ENCODE results near the gene RAC3. TPM values are rescaled to one million over a fixed set of nuclear protein-coding genes. Genes with fewer than 3 reads are reported as not detected.

The RAC3 gene
- total RNA-seq, 4 donors from 2014 or later: 11.8 to 23.8 (median 14.4) TPM

DNA sequence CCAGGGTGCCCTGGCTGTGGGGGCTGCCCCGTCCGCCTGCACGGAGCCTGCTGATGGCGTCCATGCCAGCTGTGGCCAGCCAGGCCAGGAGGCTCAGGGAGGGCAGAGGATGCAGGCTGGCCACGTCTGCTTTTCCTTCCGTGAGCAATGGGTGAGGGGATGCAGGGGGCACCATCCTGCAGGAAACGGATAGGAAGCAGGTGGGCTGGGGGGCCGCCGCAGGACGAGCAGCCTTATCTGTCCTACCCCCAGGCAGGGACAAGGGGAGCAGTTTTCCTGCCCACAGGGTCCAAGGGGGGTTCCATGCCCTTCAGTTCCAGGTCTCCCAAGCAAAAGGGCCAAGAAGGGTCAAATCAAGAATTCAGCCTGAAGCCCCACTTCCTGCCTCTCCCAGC lies 27.4 kb downstream of the RAC3 start:
- peaks cover 59 to 72% of the 10 kb centered on the region in 2 donors for H3K36me3 ChIP-seq

DNA sequence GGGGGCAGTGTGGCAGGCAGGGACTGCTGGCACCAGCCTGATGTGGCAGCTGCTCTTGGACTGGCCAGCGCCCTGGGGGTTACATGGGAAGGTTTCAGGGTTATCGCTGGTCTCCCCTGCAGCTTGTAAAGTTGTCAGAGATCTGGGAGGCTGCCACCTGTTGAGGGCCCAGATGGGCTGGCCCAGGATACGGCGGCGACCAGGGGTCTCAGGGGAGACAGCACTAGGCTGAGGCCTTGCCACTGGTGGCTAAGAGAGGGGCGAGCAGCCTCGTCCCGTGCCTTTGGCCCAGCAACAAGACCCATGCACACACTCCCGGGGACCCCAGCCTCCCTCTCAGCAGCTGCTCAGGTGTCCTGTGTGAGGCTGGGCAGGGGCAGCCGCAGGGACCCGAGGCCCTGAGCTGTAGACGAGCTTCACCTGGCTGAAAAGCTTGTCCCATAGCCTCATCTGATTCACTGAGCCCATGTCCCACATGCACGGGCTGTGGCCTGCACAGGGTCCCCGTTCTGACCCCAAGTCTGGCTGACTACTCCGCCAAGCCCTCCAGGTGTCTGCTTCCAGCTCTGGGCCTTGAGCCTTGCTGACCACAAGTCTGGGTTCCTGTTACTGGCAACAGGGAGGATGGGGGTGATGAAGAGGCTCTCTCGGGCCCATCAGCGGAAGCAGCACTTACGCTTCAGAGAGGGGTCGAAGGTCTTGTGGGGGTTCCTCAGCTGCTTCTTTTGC lies 28.0 kb downstream of the RAC3 start:
- Histone ChIP-seq H3K27ac (no peak overlapping the region), H3K27me3 (no peaks in the 10 kb centered on the region), H3K4me3 (replicated peaks in 1 of 3) (no peak overlapping the region), H3K9me3 (no peaks in the 10 kb centered on the region), H3K36me3 (peaks cover 55 to 71% of the 10 kb centered on the region in 2 donors), H3K4me1 (peaks cover 5 to 11% of the 10 kb centered on the region in 2 donors)
- no peak for DNase-seq
- no peak for TF ChIP-seq POLR2A (IDR thresholded peaks at IDR 0.05)
- TF ChIP-seq CTCF (IDR thresholded peaks at IDR 0.05): no peak
- WGBS, 2 donors: 87 to 100% methylated on average over 4 to 16 of the region's 19 CpGs
- intact Hi-C loops (cut with DNase I): no loop called here

More for the DNA sequence above, 27.4 kb downstream of the RAC3 start:
- Histone ChIP-seq H3K4me1 (peaks cover 0 to 5% of the 10 kb centered on the region in 2 donors), H3K4me3 (replicated peaks in 1 of 3) (no peak overlapping the region), H3K27me3 (no peaks in the 10 kb centered on the region), H3K9me3 (no peaks in the 10 kb centered on the region), H3K27ac (no peak overlapping the region)
- intact Hi-C loops (cut with DNase I): no loop called here
- WGBS, 2 donors: 81 to 94% methylated on average over 10 of the region's 10 CpGs
- TF ChIP-seq CTCF (IDR thresholded peaks at IDR 0.05): no peak
- DNase-seq: no peak

DNA sequence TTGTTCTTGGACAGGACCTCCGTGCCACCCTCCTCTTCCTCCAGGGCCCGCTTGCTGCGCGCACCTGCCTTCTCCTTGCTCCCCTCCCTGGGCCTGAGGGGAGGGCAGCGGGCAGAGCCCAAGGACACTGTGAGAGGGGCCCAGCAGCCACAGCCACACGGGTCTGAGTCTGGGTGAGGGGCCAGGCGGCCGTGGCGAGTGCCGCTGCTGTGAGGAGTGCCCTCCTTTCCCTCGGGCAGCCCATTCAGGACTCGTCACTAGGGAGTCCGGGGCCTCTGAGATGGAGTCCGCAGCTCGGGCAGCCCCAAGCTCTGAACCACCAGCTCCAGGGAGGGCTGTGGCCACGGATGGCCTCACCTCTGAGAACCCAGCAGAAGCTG lies 28.5 kb downstream of the RAC3 start:
- TF ChIP-seq CTCF (IDR thresholded peaks at IDR 0.05) (no peak), POLR2A (IDR thresholded peaks at IDR 0.05) (no peak)
- H3K27me3 ChIP-seq: no peaks in the 10 kb centered on the region
- no peak for DNase-seq
- H3K9me3 ChIP-seq: no peaks in the 10 kb centered on the region
- intact Hi-C loops (cut with DNase I): no loop called here
- no peak overlapping the region for H3K4me3 ChIP-seq (replicated peaks in 1 of 3)
- WGBS, 2 donors: 81 to 90% methylated on average over 6 to 14 of the region's 16 CpGs
- peaks cover 49 to 66% of the 10 kb centered on the region in 2 donors for H3K36me3 ChIP-seq
- peaks cover 10 to 17% of the 10 kb centered on the region in 2 donors for H3K4me1 ChIP-seq
- no peak overlapping the region for H3K27ac ChIP-seq

DNA sequence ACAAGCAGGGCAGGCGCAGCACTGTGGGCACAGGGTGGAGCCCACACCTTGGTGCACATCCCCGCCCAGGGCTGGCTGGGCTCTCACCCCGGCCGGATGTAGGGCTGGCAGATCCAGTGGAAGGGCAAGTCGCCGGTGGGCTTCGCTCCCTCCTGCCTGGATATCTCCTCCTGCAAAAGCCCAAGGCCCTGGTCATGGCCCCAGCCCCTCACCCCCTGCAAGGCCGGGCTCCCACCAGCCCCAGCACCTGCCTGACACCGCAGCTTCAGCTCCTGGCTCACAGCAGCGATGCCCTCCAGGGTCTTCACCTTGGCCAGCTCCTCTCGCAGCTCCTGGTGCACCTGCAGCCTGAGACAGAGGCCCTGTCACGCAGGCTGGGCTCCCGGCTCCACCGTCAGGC lies 29.1 kb downstream of the RAC3 start:
- no peak for TF ChIP-seq POLR2A (IDR thresholded peaks at IDR 0.05)
- TF ChIP-seq CTCF (IDR thresholded peaks at IDR 0.05): no peak
- WGBS, 2 donors: 87 to 93% methylated on average over 7 to 14 of the region's 14 CpGs
- intact Hi-C loops (cut with DNase I): no loop called here
- H3K27me3 ChIP-seq: no peaks in the 10 kb centered on the region
- no peak overlapping the region for H3K27ac ChIP-seq
- peaks cover 43 to 60% of the 10 kb centered on the region in 2 donors for H3K36me3 ChIP-seq
- H3K9me3 ChIP-seq: no peaks in the 10 kb centered on the region
- DNase-seq: no peak
- H3K4me3 ChIP-seq (replicated peaks in 1 of 3): no peak overlapping the region
- H3K4me1 ChIP-seq: peaks cover 13 to 18% of the 10 kb centered on the region in 2 donors

DNA sequence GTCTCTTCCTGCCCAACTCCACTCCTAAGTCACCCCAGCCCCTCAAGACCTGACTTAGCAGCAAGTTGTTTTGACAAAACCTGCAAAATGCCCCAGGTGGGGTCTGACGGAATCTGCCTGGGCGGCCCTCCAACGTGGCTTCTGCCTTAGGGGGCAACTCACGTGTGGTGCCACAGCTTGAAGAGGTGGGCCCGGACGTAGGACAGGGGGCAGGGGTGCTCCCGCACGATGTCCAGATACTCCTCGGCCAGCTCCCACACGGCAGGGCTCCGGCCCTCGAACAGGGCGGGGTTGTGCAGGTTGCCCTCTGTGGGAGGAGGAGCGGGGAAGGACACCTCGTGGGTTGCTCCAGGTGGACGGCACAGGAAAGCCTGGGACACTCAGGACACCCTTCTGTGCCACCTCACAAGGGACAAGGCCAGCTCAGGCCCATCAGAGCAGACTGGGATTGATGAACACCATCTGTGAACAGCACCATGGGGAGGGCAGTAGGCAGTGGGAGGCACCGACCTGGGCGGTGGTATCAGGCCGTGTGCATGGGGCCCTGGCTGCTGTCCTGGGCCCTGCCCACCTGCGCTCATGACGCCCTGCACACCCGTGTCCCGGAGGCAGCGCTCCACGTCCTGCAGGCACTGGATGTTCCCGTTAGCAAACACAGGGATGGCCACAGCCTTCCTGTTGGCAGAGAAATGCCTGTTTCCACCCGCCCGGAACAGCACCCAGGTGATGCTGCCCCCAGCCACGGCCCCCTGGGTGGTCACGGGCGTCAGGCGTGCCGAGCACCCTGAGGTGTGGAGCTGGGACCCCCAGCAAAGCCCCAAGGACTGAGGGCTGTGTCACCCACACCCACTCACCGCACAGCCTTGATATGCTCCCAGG lies 29.8 kb downstream of the RAC3 start:
- no peaks in the 10 kb centered on the region for H3K9me3 ChIP-seq
- peaks cover 19 to 24% of the 10 kb centered on the region in 2 donors for H3K4me1 ChIP-seq
- H3K36me3 ChIP-seq: peaks cover 36 to 53% of the 10 kb centered on the region in 2 donors
- no peak overlapping the region for H3K27ac ChIP-seq
- intact Hi-C loops (cut with DNase I): no loop called here
- 93 to 94% methylated on average over 19 to 25 of the region's 34 CpGs for WGBS, 2 donors
- DNase-seq: no peak
- TF ChIP-seq POLR2A (IDR thresholded peaks at IDR 0.05) (no peak), CTCF (IDR thresholded peaks at IDR 0.05) (no peak)
- no peaks in the 10 kb centered on the region for H3K27me3 ChIP-seq
- H3K4me3 ChIP-seq (replicated peaks in 1 of 3): no peak overlapping the region
